GM19238 (cell line): ENCODE measurements around the gene SERTAD1.
"Not testable (repeated sequence)": the region's sequence is repeated elsewhere in the genome, so short reads cannot be mapped to it uniquely, and the experiment has no call there.

Experiments
- DNase-seq: peaks from one replicate; pipeline ENCODE4 v3.0.0; 2011; ENCODE audit warnings: low spot score; ENCODE audit not compliant: insufficient read length

SERTAD1 gene

GRCh38 chr19:40452016-40452415, 26.2 kb upstream of the SERTAD1 start:
- DNase-seq, result no peak

GRCh38 chr19:40450664-40451063, 24.9 kb upstream of the SERTAD1 start:
- no peak for DNase-seq

GRCh38 chr19:40449506-40449905, 23.7 kb upstream of the SERTAD1 start:
- DNase-seq, result no peak

- no peak for DNase-seq
Measured at GRCh38 chr19:40446263-40446784, 20.5 kb upstream of the SERTAD1 start.

- no peak for DNase-seq
Measured at GRCh38 chr19:40445780-40446262, 20.0 kb upstream of the SERTAD1 start.

- no peak for DNase-seq
Measured at GRCh38 chr19:40444825-40445312, 19.1 kb upstream of the SERTAD1 start.

GRCh38 chr19:40444000-40444824, 18.4 kb upstream of the SERTAD1 start, which contains the start of gene SERTAD3:
Gene SERTAD3 (minus strand): TSS chr19:40444335. CDS start chr19:40442080, 2,255 bp downstream.
- peak; percentile 93 for DNase-seq

DNA sequence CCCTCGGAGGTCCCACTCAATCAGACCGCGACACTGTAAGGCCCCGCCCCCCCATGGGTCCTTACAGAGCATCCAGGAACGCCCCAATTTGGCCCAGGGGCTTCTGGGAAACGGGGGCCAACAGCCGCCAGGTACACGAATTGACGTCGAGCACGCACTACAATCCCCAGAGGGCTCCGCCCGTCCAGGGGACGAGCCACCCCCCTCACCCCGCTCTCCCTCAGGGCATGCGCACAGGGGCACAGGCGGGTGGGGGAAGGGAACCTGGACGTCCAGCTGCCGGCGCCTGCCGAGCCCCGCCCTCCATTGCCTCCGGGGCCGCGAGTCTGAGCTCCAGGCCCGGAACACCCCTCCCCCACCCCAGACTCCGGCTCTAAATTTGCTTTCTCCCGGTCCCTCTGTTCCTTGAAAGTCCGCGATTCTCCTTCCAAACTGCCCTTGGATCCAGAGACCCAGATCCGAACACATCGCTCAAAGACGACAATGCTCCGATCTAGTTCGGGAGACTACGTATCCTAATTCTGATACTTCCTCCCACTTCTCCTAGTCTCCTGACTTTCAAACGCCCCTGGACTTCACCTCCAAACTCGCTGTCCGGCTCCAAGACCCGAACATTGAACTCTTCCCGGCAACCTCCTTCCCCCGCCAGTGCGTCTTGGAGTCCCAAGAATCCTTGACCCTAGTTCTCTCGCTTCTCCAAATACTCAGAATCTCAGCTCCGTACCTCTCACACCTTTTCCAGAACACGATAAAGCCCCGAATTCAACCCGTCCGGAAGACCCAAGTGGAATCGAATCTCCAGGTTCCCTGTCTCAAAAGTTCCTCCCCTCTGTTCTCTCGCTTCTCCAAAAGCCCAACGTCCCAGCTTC, 17.6 kb upstream of the SERTAD1 start:
- DNase-seq, result peak; percentile 96

DNA sequence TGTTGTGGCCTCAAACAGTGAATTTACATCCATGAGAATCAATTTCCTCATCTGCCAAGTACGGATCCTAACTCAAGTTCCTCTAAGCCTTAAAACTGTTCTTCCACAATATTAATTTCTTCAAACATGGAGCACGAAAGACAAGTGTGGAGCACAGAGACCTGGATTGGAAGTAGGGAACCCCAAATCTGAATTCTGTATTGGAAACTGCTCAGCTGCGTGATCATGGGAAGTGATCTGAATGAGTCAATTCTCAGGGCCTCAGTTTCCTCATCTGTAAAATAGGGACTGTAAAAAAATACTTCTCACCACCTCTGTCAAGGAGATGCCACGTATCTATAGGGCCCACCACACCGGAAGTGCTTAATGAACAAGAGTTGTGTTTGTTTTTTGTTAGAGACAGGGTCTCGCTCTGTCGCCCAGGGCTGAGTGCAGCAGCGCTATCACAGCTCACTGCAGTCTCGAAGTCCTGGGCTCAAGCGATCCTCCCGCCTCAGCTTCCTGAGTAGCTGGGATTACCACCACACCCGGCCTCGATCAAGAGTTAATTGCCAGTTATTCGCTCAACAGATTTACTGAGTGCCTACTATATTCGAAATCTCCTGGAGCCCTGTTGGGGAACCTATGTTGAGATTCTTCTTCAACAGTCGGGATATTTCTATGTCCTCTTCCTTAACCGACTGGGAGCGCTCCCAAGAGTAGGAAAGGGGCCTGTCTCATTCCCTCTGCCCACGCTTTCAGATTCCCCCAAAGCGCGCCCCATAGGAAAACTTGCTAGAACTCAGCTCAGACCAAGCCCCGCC, 16.7 kb upstream of the SERTAD1 start:
- DNase-seq, result no peak

DNA sequence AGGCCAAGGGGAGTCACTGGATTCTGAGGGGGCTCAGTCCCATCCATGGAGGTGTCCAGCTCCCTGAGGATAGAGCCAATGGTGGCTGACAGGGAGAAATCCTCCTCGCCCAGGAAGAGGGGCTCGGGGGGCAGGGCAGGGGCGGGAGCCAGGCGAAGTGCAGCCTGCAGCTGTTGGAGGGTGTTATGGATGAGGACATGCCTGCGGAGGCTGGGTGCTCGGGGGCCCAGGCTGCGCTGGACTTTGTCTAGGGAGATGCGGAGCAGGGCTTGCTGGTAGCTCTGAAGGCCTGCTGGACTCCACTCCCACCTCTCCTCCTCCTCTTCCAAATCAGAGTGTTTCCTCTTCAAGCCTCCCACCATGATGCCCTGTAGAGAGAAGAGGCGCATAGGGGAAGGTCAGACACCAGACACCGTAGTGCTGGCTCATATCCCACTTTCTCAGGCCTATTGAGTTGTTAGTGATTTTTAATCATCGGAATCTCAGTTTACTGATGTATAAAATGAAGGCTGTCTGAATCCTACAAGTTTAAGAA, 16.0 kb upstream of the SERTAD1 start:
- no peak for DNase-seq

- no peak for DNase-seq
Measured at GRCh38 chr19:40438284-40438683, 12.5 kb upstream of the SERTAD1 start.

DNA sequence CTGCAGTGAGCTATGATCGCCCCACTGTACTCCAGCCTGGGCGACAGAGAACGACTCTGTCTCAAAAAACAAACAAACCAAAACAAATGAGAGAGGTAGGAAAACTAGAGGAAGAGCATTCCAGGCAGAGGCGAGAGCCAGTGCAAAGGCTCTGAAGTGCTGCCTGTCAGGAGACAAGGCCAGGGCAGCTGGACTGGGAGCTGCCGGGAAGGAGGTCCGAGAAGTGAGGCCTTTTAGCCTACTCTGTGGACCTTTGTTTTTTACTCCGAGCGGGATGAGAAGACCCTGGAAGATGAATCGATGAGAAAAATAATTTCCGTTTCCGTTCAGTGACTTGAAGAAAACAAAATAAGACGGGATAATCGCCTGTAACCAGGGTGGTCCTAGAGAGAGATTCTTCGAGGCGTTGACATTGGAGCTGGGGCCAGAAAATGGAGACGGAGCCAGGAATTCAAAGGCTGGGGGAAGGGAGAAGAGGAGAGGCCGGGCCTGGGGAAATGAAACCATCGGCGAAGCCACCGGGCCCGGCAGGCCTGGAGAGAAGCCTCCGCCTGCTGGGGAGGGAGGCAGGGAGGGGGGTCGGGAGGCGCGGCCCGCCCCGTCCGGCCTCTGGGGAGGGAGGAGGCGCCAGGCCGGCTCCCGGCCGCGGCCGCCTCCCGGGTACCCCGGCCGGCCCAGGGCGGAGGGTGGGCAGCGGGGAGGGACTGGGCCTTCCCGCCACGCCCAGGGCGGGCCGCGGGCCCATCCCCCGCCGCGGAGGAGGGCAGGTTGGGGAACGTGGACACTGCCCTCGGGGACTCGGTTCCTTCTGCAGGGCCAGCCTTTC, 7.8 kb upstream of the SERTAD1 start:
- peak; percentile 86 for DNase-seq

DNA sequence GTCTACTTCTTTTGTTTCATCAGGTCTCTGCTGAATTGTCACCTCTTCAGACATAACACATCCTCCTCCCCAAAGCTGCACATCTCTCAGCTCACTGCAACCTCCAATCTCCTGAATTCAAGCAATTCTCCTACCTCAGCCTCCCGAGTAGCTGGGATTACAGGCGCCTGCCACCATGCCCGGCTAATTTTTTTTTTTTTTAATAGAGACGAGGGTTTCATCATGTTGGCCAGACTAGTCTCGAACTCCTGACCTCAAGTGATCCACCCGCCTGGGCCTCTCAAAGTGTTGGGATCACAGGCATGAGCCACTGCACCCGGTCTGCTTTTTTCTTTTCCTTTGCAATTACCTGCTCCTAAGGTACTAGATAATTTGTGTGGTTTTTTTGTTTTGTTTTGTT, 7.0 kb upstream of the SERTAD1 start:
- not testable (repeated sequence) for DNase-seq

DNA sequence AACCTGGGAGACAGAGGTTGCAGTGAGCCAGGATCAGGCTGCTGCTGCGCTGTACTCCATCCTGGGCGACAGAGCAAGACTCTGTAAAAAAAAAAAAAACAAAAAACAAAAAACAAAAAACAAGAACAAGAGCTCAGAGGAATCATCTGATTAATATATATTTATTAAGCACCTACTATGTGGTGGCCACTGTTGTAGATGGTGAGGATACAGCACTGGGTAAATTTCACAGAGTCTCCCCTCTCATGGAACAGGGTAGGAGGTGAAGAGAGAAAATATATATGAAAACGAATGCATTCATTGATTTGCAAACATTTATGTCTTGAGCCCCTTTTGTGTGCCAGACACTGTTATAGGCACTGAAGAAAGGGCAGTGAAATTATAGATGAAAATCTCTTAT, 5.9 kb upstream of the SERTAD1 start:
- no peak for DNase-seq

DNA sequence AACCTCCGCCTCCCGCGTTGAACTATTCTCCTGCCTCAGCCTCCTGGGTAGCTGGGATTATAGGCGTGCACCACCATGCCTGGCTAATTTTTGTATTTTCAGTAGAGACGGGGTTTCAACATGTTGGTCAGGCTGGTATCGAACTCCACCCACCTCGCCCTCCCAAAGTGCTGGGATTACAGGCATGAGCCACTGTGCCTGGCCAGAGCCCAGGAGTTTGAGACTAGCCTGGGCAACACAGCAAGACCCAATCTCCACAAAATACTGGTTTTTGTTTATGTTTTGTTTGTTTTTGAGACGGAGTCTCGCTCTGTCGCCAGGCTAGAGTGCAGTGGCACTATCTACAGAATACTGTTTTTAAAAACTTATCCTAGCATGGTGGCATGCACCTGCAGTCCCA, 4.5 kb upstream of the SERTAD1 start:
- not testable (repeated sequence) for DNase-seq

DNA sequence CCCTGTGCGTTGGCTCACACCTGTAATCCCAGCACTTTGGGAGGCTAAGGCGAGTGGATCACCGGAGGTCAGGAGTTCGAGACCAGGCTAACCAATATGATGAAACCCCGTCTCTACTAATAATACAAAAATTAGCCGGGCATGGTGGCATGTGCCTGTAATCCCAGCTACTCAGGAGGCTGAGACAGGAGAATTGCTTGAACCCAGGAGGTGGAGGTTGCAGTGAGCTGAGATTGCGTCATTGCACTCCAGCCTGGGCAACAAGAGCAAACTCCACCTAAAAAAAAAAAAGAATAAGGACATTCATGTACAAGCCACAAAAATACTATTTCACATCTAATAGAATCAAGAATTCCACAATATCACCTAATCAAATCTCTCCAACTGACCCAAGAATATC, 2.4 kb upstream of the SERTAD1 start:
- not testable (repeated sequence) for DNase-seq

DNA sequence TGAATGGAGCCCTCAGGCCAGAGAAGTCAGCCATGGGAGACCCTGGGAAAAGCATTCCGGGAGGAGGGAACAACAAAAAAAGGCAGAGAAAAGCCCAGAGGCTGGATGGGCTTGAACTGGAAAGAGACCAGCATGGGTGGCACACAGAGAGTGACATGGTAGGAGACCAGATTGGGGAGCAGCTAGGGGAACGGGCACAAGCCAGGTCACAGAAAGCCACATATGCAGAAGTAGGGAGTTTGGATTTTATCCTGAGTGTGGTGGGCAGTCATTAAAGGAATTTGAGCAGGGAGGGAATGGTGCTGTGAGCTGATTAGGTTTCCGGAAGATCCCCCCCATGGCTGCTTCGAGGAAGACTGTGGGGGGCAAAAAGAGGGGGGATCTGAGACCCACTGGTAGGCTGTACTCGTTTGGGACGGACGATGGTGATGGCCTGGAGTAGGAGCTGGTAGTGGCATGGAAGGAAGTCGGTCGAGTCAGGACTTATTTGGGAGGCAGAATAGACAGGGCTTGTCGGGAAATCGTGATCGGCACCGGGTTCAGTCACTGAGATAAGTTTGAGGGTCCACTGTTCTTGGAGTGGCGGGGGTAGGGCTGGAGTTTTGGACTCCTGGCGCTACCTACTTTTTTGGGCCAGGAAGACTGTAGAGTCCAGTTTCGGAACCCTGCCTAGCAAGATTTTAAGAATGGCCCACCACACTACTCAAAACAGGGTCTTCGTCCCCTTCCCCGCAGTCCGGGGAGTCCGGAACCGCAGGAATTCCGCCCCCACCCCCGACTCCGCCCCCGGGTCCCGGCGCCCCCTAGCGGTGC, 949 bp downstream of the SERTAD1 start:
- no peak for DNase-seq

DNA sequence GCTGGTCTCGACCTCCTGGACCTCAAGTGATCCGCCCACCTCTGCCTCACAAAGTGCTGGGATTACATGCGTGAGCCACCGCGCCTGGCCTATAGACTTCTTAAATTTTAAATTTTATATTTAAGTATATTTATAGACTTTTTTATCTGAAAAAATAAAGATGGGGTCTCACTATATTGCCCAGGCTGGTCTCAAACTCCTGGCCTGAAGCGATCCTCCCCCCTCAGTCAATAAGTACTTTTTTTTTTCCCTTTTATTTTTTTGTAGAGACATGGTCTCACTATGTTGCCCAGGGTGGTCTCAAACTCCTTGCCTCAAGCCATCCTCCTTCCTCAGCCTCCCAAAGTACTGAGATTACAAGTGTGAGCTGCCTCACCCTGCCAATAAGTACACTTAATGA, 1.9 kb downstream of the SERTAD1 start:
- no peak for DNase-seq
